SJCRH30 (cell line): ENCODE measurements around the gene EFNA4. TPM values are rescaled to one million over a fixed set of nuclear protein-coding genes. Genes with fewer than 3 reads are reported as not detected.

Experiments used
- DNase-seq, 2 experiments: peaks; one replicate each; pipeline ENCODE4 v3.0.0-alpha.2; 2015 to 2020
- H3K27ac ChIP-seq: fragments of 250-450 bp; sonication (Bioruptor Pico); 2 replicates; pipeline ENCODE4 v1.5.1; 2020; ENCODE audit warnings: mild to moderate bottlenecking, moderate library complexity
- H3K27me3 ChIP-seq: fragments of 250-450 bp; sonication (Bioruptor Pico); 2 replicates; pipeline ENCODE4 v1.5.1; 2020; ENCODE audit warnings: mild to moderate bottlenecking, moderate library complexity
- H3K36me3 ChIP-seq: fragments of 250-450 bp; sonication (Bioruptor Pico); 2 replicates; pipeline ENCODE4 v1.5.1; 2020; ENCODE audit warnings: mild to moderate bottlenecking, moderate library complexity
- H3K4me1 ChIP-seq: fragments of 250-450 bp; sonication (Bioruptor Pico); 2 replicates; pipeline ENCODE4 v1.5.1; 2020; ENCODE audit warnings: mild to moderate bottlenecking, moderate library complexity
- H3K4me3 ChIP-seq: fragments of 250-450 bp; sonication (Bioruptor Pico); 2 replicates; pipeline ENCODE4 v1.5.1; 2020; ENCODE audit warnings: mild to moderate bottlenecking, moderate library complexity
- H3K9me3 ChIP-seq: fragments of 250-450 bp; sonication (Bioruptor Pico); replicated peaks from 2 replicates; pipeline ENCODE4 v1.5.1; 2020; ENCODE audit warnings: mild to moderate bottlenecking, moderate library complexity
- total RNA-seq: library from RNA; depleted of rRNA; stranded (reverse); fragments of >200 nt; shearing (Covaris generic); gene quantifications from 2 replicates; pipeline ENCODE4 v1.2.3, GENCODE V29; 2014

EFNA4 gene
- total RNA-seq, 1 experiment from 2014 or later: 15.3 TPM

GRCh38 chr1:155040358-155041093 is 23.0 kb upstream of the EFNA4 start:
- no peak overlapping the region for H3K4me3 ChIP-seq
- no peak for DNase-seq

GRCh38 chr1:155042789-155043188 is 20.8 kb upstream of the EFNA4 start:
- Histone ChIP-seq H3K9me3 (no peaks in the 10 kb centered on the region), H3K27ac (no peak overlapping the region), H3K36me3 (no peaks in the 10 kb centered on the region), H3K27me3 (0 out of 2 replicates have a peak, but pooled peaks cover 4% of the 10 kb centered on the region), H3K4me1 (peaks cover 6% of the 10 kb centered on the region), H3K4me3 (no peak overlapping the region)
- no peak for DNase-seq

More at GRCh38 chr1:155040358-155041093, 23.0 kb upstream of the EFNA4 start:
- no peak overlapping the region for H3K27ac ChIP-seq
- peaks cover 6% of the 10 kb centered on the region for H3K4me1 ChIP-seq
- H3K9me3 ChIP-seq: no peaks in the 10 kb centered on the region
- H3K27me3 ChIP-seq: 0 out of 2 replicates have a peak, but pooled peaks cover 4% of the 10 kb centered on the region
- H3K36me3 ChIP-seq: no peaks in the 10 kb centered on the region

GRCh38 chr1:155043301-155043702 is 20.2 kb upstream of the EFNA4 start:
- DNase-seq: no peak
- Histone ChIP-seq H3K4me3 (no peak overlapping the region), H3K27ac (no peak overlapping the region), H3K27me3 (0 out of 2 replicates have a peak, but pooled peaks cover 2% of the 10 kb centered on the region), H3K36me3 (no peaks in the 10 kb centered on the region), H3K4me1 (peaks cover 6% of the 10 kb centered on the region), H3K9me3 (no peaks in the 10 kb centered on the region)

DNA sequence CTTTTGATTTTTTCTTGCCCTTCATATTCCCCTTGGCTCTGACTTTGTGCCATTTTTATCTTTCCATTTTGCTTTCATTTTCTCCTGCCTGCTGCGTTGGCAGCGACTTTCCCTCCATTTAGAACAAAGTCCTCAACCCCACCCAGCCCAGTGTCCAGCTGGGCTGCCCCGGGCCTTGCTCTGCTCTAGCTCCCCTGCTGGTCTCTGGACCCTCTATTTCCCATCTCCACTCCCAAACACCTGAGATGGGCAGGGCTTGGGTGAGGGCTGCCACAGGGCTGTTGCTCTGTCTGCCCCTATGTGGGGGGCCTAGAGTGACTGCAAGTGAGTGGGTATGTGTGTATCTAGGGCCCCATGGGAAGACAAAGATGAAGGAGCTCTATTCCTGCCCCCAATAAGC is 19.7 kb upstream of the EFNA4 start:
- Histone ChIP-seq H3K4me3 (no peak overlapping the region), H3K9me3 (no peaks in the 10 kb centered on the region), H3K4me1 (peaks cover 4% of the 10 kb centered on the region), H3K27ac (no peak overlapping the region), H3K36me3 (no peaks in the 10 kb centered on the region), H3K27me3 (no peaks in the 10 kb centered on the region)
- DNase-seq: no peak

- no peak overlapping the region for H3K4me3 ChIP-seq
- no peaks in the 10 kb centered on the region for H3K9me3 ChIP-seq
- H3K27me3 ChIP-seq: no peaks in the 10 kb centered on the region
- H3K36me3 ChIP-seq: no peaks in the 10 kb centered on the region
- no peak overlapping the region for H3K27ac ChIP-seq
- DNase-seq: no peak
- peaks cover 4% of the 10 kb centered on the region for H3K4me1 ChIP-seq
These were observed 19.2 kb upstream of the EFNA4 start for GRCh38 chr1:155044365-155044764.

DNA sequence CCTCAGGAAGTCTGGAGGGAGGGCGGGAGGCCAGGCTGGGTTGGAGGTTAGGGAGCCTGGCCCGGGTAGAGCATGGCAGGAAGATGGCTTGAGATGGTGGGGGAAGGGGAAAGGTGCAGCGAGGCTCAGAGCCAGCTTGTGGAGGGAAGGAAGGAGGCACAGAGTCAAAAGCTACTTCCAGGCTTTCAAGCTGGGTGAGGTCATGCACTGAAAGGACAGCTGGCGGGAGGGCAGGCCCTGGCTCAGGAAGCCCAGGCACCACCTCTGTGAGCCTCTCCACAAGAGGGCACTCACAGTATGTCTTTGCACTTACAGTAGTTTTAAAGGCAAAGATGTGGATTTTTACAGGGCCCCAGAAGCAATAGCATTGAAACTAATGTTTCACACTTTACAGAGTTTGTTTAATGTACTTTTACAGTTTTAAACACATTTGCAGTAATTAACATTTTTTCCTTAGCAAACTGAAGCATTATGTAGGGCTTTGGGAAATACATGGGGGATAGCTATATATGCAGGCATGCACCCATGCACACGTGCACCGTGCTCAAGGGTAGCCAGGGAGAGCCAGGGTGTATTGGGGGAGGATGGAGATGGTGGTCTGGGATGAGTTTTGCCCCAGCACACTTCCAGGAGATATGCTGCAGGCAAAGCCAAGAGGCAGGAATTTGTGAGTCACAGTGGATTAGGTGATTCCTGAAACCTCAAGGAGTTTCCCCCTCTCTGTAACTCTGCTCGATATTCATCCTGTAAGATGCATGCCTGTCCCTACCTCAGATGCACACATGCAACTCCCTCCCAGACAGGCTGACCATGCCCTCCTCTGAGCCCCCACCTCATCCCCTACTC is 18.5 kb upstream of the EFNA4 start:
- H3K36me3 ChIP-seq: no peaks in the 10 kb centered on the region
- no peak overlapping the region for H3K4me3 ChIP-seq
- DNase-seq: peak; percentile 85 to 86
- no peaks in the 10 kb centered on the region for H3K27me3 ChIP-seq
- no peak overlapping the region for H3K27ac ChIP-seq
- H3K9me3 ChIP-seq: no peaks in the 10 kb centered on the region
- H3K4me1 ChIP-seq: peaks cover 9% of the 10 kb centered on the region

GRCh38 chr1:155048449-155049334 is 14.8 kb upstream of the EFNA4 start:
- no peak for DNase-seq
- no peak overlapping the region for H3K4me3 ChIP-seq
- H3K27ac ChIP-seq: no peak overlapping the region
- H3K4me1 ChIP-seq: peaks cover 14% of the 10 kb centered on the region
- H3K9me3 ChIP-seq: no peaks in the 10 kb centered on the region
- no peaks in the 10 kb centered on the region for H3K36me3 ChIP-seq
- H3K27me3 ChIP-seq: no peaks in the 10 kb centered on the region

GRCh38 chr1:155049651-155050559 is 13.6 kb upstream of the EFNA4 start:
- H3K4me1 ChIP-seq: peaks cover 10% of the 10 kb centered on the region
- peak overlapping the region; percentile 67 for H3K27ac ChIP-seq
- H3K4me3 ChIP-seq: peak overlapping the region; percentile 67
- H3K27me3 ChIP-seq: no peaks in the 10 kb centered on the region
- H3K9me3 ChIP-seq: no peaks in the 10 kb centered on the region
- no peaks in the 10 kb centered on the region for H3K36me3 ChIP-seq
- DNase-seq: no peak

DNA sequence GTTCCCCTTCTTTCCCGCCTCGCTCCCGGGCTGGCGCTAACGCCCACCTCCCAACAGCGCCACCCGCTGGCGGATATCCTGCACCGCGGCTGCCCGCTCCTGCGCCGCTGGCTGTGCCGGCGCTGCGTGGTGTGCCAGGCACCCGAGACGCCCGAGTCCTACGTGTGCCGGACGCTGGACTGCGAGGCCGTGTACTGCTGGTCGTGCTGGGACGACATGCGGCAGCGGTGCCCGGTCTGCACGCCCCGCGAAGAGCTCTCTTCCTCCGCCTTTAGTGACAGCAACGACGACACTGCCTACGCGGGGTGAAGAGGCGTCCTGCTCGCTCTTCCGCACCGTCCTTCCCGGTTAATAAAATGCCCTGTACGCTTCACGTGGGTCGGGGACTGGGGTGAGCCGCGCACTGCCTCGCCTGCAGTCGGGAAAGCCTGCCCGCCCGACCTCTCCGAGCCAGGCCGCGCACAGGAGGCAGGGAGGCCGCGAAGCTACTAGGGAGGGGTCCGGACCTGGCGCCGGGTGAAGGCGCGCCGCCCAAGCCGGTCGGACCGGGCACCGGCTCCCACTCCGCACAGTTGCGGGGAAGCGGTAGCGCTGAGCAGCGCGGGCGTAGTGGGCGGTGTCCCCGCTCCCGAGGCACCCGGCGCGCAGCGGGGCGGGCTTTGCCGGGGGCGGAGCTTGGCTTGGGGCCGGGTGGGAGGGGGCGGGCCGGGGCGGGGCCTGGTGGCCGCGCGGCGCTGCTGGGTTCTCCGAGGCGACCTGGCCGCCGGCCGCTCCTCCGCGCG is 12.8 kb upstream of the EFNA4 start, which contains the start of gene ADAM15:
Gene ADAM15 (plus strand): TSS at position 757 of the 782 bp plus-strand sequence. CDS start 71 bp downstream, outside the sequence.
- peak; percentile 89 to 91 for DNase-seq
- Histone ChIP-seq H3K4me1 (peaks cover 10% of the 10 kb centered on the region), H3K36me3 (no peaks in the 10 kb centered on the region), H3K27ac (peak within 1 kb of the TSS; percentile 67), H3K27me3 (no peaks in the 10 kb centered on the region), H3K4me3 (peak within 1 kb of the TSS; percentile 67), H3K9me3 (no peaks in the 10 kb centered on the region)

- no peak for DNase-seq
- Histone ChIP-seq H3K36me3 (no peaks in the 10 kb centered on the region), H3K4me3 (peak overlapping the region; percentile 67), H3K4me1 (peaks cover 10% of the 10 kb centered on the region), H3K9me3 (no peaks in the 10 kb centered on the region), H3K27ac (no peak overlapping the region), H3K27me3 (no peaks in the 10 kb centered on the region)
These were observed 12.2 kb upstream of the EFNA4 start for GRCh38 chr1:155051342-155051776.

GRCh38 chr1:155051777-155052398 is 11.7 kb upstream of the EFNA4 start:
- DNase-seq: peak; percentile 26 to 37

GRCh38 chr1:155052439-155053395 is 10.8 kb upstream of the EFNA4 start:
- no peak overlapping the region for H3K27ac ChIP-seq
- H3K4me1 ChIP-seq: peaks cover 10% of the 10 kb centered on the region
- no peak for DNase-seq
- H3K27me3 ChIP-seq: no peaks in the 10 kb centered on the region
- no peaks in the 10 kb centered on the region for H3K9me3 ChIP-seq
- H3K36me3 ChIP-seq: no peaks in the 10 kb centered on the region
- peak overlapping the region; percentile 67 for H3K4me3 ChIP-seq

More at GRCh38 chr1:155051777-155052398, 11.7 kb upstream of the EFNA4 start:
- H3K4me3 ChIP-seq: peak overlapping the region; percentile 67
- H3K27me3 ChIP-seq: no peaks in the 10 kb centered on the region
- H3K36me3 ChIP-seq: no peaks in the 10 kb centered on the region
- peaks cover 10% of the 10 kb centered on the region for H3K4me1 ChIP-seq
- H3K27ac ChIP-seq: no peak overlapping the region
- no peaks in the 10 kb centered on the region for H3K9me3 ChIP-seq
